Activated CD4-positive, alpha-beta T cell treated with anti-CD3 and anti-CD28 coated beads, Interleukin-2, amount 50 U/mL, for 1 hour (primary cell): ENCODE results near the gene HBQ1.
"Not testable (repeated sequence)": the region's sequence is repeated elsewhere in the genome, so short reads cannot be mapped to it uniquely, and the experiment has no call there.

ENCODE experiments used
- DNase-seq: peaks from one replicate; pipeline ENCODE4 v3.0.0-alpha.2; 2020

The HBQ1 gene

GRCh38 chr16:162271-162991, 17.8 kb upstream of the HBQ1 start:
- DNase-seq, result no peak

DNA sequence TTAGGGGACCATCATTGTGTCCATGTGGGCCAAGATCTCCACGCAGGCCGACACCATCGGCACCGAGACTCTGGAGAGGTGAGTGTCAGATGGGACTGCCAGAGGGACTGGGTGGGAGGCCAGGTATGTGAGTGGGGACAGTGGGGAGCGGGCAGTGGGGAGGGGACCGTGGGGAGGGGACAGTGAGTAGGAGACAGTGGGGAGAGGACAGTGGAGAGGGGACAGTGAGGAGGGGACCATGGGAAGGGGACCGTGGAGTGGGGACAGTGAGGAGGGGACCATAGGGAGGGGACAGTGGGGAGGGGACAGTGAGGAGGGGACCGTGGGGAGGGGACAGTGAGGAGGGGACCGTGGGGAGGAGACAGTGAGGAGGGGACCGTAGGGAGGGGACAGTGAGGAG, 17.1 kb upstream of the HBQ1 start:
- DNase-seq, result not testable (repeated sequence)

GRCh38 chr16:163696-164095, 16.6 kb upstream of the HBQ1 start:
- DNase-seq, result not testable (repeated sequence)

DNA sequence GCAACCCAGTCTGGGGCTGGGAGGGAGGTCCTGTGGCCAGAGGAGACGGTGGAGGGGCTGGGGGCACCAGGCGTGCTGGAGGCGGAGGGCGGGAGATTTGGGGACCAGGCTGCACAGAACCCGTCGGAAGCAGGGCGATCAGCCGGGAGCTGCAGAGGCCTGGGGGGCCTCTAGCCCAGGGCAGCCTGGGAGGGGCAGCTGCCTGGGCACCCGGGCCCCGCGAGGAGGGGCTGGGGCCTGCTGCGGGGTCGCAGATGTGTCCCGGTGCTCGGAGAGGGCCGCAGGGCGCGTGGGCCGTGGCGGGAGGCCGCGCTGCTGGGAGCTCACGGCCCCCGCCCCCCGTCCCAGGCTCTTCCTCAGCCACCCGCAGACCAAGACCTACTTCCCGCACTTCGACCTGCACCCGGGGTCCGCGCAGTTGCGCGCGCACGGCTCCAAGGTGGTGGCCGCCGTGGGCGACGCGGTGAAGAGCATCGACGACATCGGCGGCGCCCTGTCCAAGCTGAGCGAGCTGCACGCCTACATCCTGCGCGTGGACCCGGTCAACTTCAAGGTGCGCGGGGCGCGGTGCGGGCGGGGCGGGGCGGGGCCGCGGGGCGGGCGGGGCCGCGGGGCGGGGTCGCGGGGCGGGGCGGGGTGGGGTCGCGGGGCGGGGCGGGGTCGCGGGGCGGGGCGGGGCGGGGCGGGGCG, 16.0 kb upstream of the HBQ1 start:
- DNase-seq, result not testable (repeated sequence)

- no peak for DNase-seq
Observed at GRCh38 chr16:164827-165538, 15.3 kb upstream of the HBQ1 start.

DNA sequence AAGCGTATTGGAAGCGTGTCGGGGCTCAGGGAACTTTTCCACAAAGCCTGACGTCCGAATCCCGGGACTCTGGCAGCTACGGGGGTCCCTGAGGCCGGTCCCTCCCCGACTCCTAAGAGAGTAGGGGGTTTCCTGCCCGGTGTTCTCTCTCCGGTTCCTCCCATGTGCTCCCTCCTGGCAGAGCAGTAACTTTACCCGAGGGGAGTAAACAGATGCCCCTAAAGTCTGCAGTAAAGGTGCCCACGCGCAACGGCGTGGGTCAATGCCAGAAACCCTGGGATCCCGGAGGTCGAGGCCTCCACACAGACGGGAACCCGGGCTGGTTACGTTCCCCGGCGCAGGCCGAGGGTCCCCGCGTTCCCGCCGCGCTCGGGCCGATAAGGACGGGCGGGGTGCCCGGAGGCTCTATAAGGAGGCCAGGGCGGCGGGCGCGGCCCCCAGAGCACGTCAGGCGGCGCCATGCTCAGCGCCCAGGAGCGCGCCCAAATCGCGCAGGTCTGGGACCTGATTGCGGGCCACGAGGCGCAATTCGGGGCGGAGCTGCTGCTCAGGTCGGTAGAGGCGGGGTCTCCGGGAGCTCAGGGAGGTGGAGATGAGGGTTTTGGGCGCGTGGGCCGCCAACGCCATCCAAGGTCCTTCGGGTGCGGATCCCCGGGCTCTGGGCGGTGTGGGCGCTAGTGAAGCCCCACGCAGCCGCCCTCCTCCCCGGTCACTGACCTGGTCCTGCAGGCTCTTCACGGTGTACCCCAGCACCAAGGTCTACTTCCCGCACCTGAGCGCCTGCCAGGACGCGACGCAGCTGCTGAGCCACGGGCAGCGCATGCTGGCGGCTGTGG, 14.5 kb upstream of the HBQ1 start, which contains the start of gene HBM:
HBM (plus strand) TSS at position 440 of the 836 bp plus-strand sequence; CDS start at position 460, 20 bp downstream.
- no peak for DNase-seq

GRCh38 chr16:166375-167121, 13.7 kb upstream of the HBQ1 start:
- no peak for DNase-seq

DNA sequence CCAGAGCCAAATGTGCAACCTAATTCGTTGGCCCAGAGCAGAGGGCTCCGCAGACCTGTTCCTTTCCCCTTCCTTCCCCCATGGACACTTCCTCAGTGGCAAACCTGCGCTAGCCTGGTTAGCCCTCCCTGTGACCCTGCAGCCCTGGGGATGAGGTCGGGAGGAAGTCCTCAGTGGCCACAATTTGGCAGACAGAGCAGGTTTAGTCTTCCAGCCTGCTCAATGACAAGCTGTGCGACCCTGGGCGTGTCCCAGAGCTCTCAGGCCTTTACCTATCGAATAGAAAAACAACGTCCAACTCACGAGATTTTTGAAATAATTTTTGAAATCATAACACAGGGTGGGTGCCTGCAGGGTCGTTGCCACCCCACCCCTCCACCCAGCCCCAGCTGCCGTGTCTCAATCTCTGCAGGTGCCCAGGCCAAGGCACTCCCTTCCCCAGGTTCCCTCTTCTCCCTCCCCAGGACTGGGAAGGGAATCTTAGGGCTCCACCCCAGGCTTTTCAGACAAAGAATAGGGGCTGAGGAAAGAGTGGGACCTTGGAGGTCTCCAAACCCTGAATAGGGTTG, 13.1 kb upstream of the HBQ1 start:
- DNase-seq, result no peak

- DNase-seq, result no peak
Observed at GRCh38 chr16:168424-168823, 11.8 kb upstream of the HBQ1 start.

DNA sequence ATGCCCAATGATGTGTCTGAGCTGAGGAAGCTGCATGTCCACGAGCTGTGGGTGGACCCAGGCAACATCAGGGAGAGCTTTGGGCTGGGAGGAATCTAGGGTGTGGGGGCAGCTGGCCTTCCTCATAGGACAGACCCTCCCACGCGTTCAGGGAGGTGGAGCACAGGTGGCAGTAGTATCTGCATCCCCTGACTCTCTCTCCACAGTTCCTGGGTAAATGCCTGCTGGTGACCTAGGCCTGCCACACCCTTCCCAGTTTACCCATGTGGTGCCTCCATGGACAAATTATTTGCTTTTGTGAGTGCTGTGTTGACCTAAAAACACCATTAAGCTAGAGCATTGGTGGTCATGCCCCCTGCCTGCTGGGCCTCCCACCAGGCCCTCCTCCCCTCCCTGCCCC, 11.2 kb upstream of the HBQ1 start:
- no peak for DNase-seq

GRCh38 chr16:170088-170507, 10.2 kb upstream of the HBQ1 start:
- DNase-seq, result not testable (repeated sequence)

DNA sequence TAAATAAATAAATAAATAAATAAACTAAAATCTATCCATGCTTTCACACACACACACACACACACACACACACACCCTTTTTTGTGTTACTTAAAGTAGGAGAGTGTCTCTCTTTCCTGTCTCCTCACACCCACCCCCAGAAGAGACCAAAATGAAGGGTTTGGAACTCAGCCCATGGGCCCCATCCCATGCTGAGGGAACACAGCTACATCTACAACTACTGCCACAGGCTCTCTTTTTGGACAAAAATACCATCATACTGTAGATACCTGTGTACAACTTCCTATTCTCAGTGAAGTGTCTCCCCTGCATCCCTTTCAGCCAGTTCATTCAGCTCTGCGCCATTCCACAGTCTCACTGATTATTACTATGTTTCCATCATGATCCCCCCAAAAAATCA, 9.5 kb upstream of the HBQ1 start:
- DNase-seq, result no peak

DNA sequence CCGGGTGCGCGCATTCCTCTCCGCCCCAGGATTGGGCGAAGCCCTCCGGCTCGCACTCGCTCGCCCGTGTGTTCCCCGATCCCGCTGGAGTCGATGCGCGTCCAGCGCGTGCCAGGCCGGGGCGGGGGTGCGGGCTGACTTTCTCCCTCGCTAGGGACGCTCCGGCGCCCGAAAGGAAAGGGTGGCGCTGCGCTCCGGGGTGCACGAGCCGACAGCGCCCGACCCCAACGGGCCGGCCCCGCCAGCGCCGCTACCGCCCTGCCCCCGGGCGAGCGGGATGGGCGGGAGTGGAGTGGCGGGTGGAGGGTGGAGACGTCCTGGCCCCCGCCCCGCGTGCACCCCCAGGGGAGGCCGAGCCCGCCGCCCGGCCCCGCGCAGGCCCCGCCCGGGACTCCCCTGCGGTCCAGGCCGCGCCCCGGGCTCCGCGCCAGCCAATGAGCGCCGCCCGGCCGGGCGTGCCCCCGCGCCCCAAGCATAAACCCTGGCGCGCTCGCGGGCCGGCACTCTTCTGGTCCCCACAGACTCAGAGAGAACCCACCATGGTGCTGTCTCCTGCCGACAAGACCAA, 7.8 kb upstream of the HBQ1 start, which contains the start of gene HBA2:
HBA2 (plus strand) TSS at position 503 of the 568 bp plus-strand sequence; CDS start at position 540, 37 bp downstream.
- not testable (repeated sequence) for DNase-seq

- not testable (repeated sequence) for DNase-seq
Observed at GRCh38 chr16:173211-173854, 6.9 kb upstream of the HBQ1 start.

DNA sequence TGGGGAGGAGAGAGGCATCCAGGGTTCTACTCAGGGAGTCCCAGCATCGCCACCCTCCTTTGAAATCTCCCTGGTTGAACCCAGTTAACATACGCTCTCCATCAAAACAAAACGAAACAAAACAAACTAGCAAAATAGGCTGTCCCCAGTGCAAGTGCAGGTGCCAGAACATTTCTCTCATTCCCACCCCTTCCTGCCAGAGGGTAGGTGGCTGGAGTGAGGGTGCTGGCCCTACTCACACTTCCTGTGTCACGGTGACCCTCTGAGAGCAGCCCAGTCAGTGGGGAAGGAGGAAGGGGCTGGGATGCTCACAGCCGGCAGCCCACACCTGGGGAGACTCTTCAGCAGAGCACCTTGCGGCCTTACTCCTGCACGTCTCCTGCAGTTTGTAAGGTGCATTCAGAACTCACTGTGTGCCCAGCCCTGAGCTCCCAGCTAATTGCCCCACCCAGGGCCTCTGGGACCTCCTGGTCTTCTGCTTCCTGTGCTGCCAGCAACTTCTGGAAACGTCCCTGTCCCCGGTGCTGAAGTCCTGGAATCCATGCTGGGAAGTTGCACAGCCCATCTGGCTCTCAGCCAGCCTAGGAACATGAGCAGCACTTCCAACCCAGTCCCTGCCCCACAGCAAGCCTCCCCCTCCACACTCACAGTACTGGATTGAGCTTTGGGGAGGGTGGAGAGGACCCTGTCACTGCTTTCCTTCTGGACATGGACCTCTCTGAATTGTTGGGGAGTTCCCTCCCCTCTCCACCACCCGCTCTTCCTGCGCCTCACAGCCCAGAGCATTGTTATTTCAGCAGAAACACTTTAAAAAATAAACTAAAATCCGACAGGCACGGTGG, 6.1 kb upstream of the HBQ1 start:
- DNase-seq, result not testable (repeated sequence)

GRCh38 chr16:175011-175949, 5.0 kb upstream of the HBQ1 start:
- DNase-seq, result no peak

GRCh38 chr16:176006-176405, 4.3 kb upstream of the HBQ1 start:
- not testable (repeated sequence) for DNase-seq
